ENCODE data around the gene LRRC10. TPM values are rescaled to one million over a fixed set of nuclear protein-coding genes. Genes with fewer than 3 reads are reported as not detected.

LRRC10 gene, protein sequence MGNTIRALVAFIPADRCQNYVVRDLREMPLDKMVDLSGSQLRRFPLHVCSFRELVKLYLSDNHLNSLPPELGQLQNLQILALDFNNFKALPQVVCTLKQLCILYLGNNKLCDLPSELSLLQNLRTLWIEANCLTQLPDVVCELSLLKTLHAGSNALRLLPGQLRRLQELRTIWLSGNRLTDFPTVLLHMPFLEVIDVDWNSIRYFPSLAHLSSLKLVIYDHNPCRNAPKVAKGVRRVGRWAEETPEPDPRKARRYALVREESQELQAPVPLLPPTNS
- total RNA-seq (not detected), polyA plus RNA-seq (under 1 TPM in 1 of 3 donors, not detected in 2; 0.03 TPM)
- long read RNA-seq, donor 1, result 0 reads
- long read RNA-seq, donor 2, result 0 reads

DNA sequence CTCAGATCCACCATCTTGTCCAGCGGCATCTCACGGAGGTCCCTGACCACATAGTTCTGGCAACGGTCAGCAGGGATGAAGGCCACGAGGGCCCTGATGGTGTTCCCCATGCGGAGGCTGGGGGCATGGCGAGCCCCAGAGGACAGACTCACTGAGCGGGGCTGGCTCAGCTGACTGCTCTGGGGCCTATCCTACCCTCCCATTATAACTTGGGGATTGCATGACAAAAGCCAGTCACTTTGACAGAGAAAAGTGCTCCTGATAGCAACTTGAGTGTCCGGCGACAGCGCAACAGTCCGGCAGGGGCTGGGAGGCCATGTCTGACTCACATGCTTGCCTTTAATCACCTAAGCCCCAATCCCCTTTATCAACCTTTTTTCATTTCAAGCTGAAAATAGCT, at the start of gene LRRC10:
TSS of gene LRRC10 (minus strand) at position 179 of the 400 bp plus-strand sequence. CDS start at position 110, 69 bp downstream.
- WGBS, 3 donors, result 94 to 96% (median 94%) methylated on average over 11 of the region's 11 CpGs
- TF ChIP-seq, protein P1, sequence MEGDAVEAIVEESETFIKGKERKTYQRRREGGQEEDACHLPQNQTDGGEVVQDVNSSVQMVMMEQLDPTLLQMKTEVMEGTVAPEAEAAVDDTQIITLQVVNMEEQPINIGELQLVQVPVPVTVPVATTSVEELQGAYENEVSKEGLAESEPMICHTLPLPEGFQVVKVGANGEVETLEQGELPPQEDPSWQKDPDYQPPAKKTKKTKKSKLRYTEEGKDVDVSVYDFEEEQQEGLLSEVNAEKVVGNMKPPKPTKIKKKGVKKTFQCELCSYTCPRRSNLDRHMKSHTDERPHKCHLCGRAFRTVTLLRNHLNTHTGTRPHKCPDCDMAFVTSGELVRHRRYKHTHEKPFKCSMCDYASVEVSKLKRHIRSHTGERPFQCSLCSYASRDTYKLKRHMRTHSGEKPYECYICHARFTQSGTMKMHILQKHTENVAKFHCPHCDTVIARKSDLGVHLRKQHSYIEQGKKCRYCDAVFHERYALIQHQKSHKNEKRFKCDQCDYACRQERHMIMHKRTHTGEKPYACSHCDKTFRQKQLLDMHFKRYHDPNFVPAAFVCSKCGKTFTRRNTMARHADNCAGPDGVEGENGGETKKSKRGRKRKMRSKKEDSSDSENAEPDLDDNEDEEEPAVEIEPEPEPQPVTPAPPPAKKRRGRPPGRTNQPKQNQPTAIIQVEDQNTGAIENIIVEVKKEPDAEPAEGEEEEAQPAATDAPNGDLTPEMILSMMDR (IDR thresholded peaks at IDR 0.05), result no peak
- no peak within 1 kb of the TSS for H3K4me3 ChIP-seq
- H3K9me3 ChIP-seq, result no peaks in the 10 kb centered on the region
- DNase-seq (no peak), ATAC-seq (no peak)
- H3K27ac ChIP-seq, result no peak within 1 kb of the TSS
- intact Hi-C loops (cut with DNase I), result no loop called here
- H3K36me3 ChIP-seq (ENCODE audit: insufficient read depth in 1 of 2, low read depth in 1 of 2), result no peaks in the 10 kb centered on the region
- H3K4me1 ChIP-seq, result no peaks in the 10 kb centered on the region
- no peaks in the 10 kb centered on the region for H3K27me3 ChIP-seq (ENCODE audit: insufficient read depth in 3 of 3, low read length in 2 of 3)

DNA sequence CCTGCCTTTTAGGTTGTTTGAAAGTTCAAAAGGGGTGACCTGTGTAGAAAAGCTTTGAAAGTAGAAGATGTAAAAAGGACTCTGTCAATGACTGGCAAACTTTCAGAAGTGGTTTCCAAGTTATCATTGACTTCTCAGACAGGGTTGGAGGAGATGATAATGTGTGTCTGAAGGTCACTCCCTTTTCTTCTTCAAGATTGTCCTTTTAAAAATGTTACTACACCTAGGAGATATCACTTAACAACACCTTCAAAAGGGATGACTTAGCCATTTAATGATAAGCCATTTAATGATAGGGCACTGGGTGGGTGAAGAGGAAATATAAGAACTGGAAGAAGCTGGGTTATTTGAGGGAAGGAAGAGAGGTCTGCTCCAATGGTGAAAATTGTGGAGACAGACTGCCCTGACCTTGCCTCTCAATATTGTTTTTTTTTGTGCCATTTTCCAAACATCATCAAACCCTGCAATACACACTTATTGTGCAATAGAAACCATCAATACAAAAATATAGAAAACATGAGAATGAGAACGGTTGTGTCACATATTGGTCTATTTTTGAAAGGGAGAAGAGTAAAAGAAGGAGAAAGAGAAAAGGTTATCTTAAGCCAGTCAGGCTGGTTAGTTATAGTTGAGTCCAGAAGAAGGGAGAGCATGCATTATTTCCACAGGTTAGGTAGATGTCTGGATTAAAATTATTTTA, 49.6 kb upstream of the LRRC10 start:
- TF ChIP-seq, protein P1 (IDR thresholded peaks at IDR 0.05), result no peak
- WGBS, 3 donors, result 83 to 96% (median 86%) methylated on average over 1 of the region's 1 CpG
- intact Hi-C loops (cut with DNase I), result no loop called here

DNA sequence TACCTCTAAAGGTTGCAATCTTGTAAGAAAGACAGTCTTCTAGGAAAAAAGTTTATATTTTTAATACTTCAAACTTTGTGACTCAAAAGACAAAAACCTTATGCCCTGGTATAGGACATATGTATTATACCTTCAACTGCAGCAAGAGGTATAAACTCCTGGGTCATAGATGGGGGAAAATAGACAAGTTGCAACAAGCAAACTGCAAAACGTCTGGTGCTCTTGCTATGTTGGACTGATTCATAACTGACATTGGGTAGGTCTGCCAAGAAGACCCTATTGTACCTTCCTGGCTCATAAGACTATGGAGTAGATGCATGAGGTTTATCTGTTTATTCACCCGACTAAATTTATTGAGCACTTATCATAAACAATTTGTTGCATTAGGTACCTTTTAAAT, 47.5 kb upstream of the LRRC10 start:
- Histone ChIP-seq H3K4me1 (peaks cover 45% of the 10 kb centered on the region), H3K27ac (peak overlapping the region; percentile 82), H3K36me3 (ENCODE audit: insufficient read depth in 1 of 2, low read depth in 1 of 2) (peaks cover 2 to 28% of the 10 kb centered on the region in 2 donors), H3K9me3 (no peaks in the 10 kb centered on the region), H3K4me3 (no peak overlapping the region), H3K27me3 (ENCODE audit: insufficient read depth in 3 of 3, low read length in 2 of 3) (no peaks in the 10 kb centered on the region)
- no peak for ATAC-seq
- TF ChIP-seq, protein P1 (IDR thresholded peaks at IDR 0.05), result no peak
- 51 to 58% (median 55%) methylated on average over 2 of the region's 2 CpGs for WGBS, 3 donors
- intact Hi-C loops (cut with DNase I), result loop anchor here in 1 of 2 donors (5.0 kb wide), 1 partner anchor 39 kb away; the partner anchor contains the start of gene BEST3
- DNase-seq, result no peak

More for the DNA sequence above, 49.6 kb upstream of the LRRC10 start:
- ATAC-seq, result no peak
- no peaks in the 10 kb centered on the region for H3K9me3 ChIP-seq
- H3K27me3 ChIP-seq (ENCODE audit: insufficient read depth in 3 of 3, low read length in 2 of 3), result no peaks in the 10 kb centered on the region
- DNase-seq, result no peak
- no peak overlapping the region for H3K4me3 ChIP-seq
- H3K4me1 ChIP-seq, result peaks cover 45% of the 10 kb centered on the region
- H3K36me3 ChIP-seq (ENCODE audit: insufficient read depth in 1 of 2, low read depth in 1 of 2), result peaks cover 2 to 31% of the 10 kb centered on the region in 2 donors
- H3K27ac ChIP-seq, result peak overlapping the region; percentile 82

DNA sequence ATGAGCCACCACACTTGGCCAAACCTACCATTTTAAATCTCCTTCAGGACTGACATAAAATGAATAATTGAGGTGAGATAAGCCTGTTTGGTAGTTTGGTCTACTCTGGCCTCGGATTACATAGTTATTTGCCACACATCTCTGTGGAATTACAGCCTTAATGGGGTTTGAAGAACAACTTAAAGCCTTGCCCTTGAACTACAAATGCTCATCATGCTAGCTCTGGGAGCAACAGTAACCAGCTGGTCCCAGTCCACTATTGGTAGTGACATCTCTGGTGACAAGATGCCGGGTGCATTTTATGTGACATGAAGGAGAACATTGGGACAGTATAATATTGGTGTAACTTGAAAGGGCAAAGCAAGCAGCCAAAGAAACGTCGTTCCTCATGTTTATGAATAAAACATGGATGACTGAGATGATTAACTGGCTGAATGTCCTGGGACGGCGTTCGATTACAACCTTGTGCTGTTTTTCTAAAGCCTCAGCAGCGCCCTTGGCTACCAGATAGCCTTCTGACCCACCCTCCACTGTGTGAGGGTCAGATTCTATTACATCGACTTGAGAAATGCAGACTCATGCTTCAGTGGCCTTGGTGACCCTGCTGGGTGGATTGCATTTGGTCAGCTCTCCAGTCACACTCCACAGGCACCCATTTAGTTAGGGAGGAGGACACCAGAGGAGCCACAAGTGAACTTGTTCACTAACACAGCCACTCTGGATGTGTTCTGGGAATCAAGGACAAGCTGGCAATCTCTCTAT, 46.9 kb upstream of the LRRC10 start:
- intact Hi-C loops (cut with DNase I), result loop anchor here in 1 of 2 donors (5.0 kb wide), 1 partner anchor 40 kb away; the partner anchor contains the start of gene BEST3
- H3K9me3 ChIP-seq, result no peaks in the 10 kb centered on the region
- no peak overlapping the region for H3K4me3 ChIP-seq
- DNase-seq, result peak; percentile 63 to 89
- peak; percentile 94 to 96 (median 94) for ATAC-seq
- H3K27me3 ChIP-seq (ENCODE audit: insufficient read depth in 3 of 3, low read length in 2 of 3), result no peaks in the 10 kb centered on the region
- H3K27ac ChIP-seq, result peak overlapping the region; percentile 82
- TF ChIP-seq, protein P1 (IDR thresholded peaks at IDR 0.05), result no peak
- H3K36me3 ChIP-seq (ENCODE audit: insufficient read depth in 1 of 2, low read depth in 1 of 2), result peaks cover 2 to 27% of the 10 kb centered on the region in 2 donors
- 18 to 34% (median 29%) methylated on average over 9 of the region's 9 CpGs for WGBS, 3 donors
- H3K4me1 ChIP-seq, result peaks cover 45% of the 10 kb centered on the region

Measured in psoas muscle (tissue), 8 donors.